IMR-90 (cell line): ENCODE results near the gene EZR. TPM values are rescaled to one million over a fixed set of nuclear protein-coding genes. Genes with fewer than 3 reads are reported as not detected.
A peak's percentile ranks its signal among the peaks of the same experiment; 100 is the strongest.

Source experiments
- ATAC-seq: fragments of 200-7000 bp; cut with Tn5 transposase; 2 replicates; pipeline ENCODE4 v1.9.1; 2020; ENCODE audit warnings: low read depth, mild to moderate bottlenecking, moderate library complexity
- BruUV-seq: library from RNA; stranded (reverse); fragments of 400-500 nt; replicated peaks from 2 replicates; lab custom pipeline; 2021; lab: Mats Ljungman, UMichigan
- CTCF ChIA-PET: fragments of 300-600 bp; formaldehyde crosslinking; extraction: SDS; loops from one replicate; lab custom pipeline; 2021; ENCODE audit warnings: antibody characterized with exemption; lab: Yijun Ruan, JAX
- POLR2A ChIA-PET: fragments of 300-600 bp; sonication (Branson Sonifier 250); formaldehyde crosslinking; loops from one replicate; lab custom pipeline; 2022; ENCODE audit warnings: antibody characterized with exemption; ENCODE audit not compliant: unreplicated experiment; lab: Charles Lee
- DNase-seq: peaks from one replicate; pipeline ENCODE4 v3.0.0; 2013
- H2AFZ ChIP-seq: replicated peaks from 2 replicates; pipeline ENCODE3; 2013; ENCODE audit warnings: low read length, mild to moderate bottlenecking; ENCODE audit not compliant: poor library complexity
- H2AK5ac ChIP-seq: 2 replicates; pipeline ENCODE4 v1.6.1; 2013; ENCODE audit warnings: low read depth, low read length, inconsistent platforms
- H2AK9ac ChIP-seq: replicated peaks from 2 replicates; pipeline ENCODE3; 2013; ENCODE audit warnings: mild to moderate bottlenecking, low read depth, low read length, moderate library complexity; ENCODE audit not compliant: poor library complexity
- H2BK120ac ChIP-seq: 2 replicates; pipeline ENCODE4 v1.6.1; 2013; ENCODE audit warnings: low read depth, low read length, inconsistent platforms
- H2BK15ac ChIP-seq: 3 replicates; pipeline ENCODE4 v1.6.1; 2013; ENCODE audit warnings: low read depth, low read length, inconsistent platforms
- H2BK20ac ChIP-seq: 2 replicates; pipeline ENCODE4 v1.6.1; 2013; ENCODE audit warnings: low read depth, mild to moderate bottlenecking, inconsistent platforms, low read length, moderate library complexity
- H2BK5ac ChIP-seq: 2 replicates; pipeline ENCODE4 v1.6.1; 2013; ENCODE audit warnings: mild to moderate bottlenecking, low read depth, low read length, inconsistent platforms; ENCODE audit not compliant: poor library complexity, severe bottlenecking
- H3K14ac ChIP-seq: replicated peaks from 2 replicates; pipeline ENCODE4 v1.6.1; 2013; ENCODE audit warnings: low read depth, low read length, inconsistent platforms
- H3K18ac ChIP-seq: 2 replicates; pipeline ENCODE4 v1.6.1; 2013; ENCODE audit warnings: low read depth, low read length, control low read depth
- H3K23ac ChIP-seq: 2 replicates; pipeline ENCODE4 v1.6.1; 2013; ENCODE audit warnings: low read depth, low read length, inconsistent platforms
- H3K27ac ChIP-seq: 2 replicates; pipeline ENCODE4 v1.5.1; 2013; ENCODE audit warnings: mild to moderate bottlenecking, control low read depth, low read length; ENCODE audit not compliant: insufficient read depth
- H3K27me3 ChIP-seq: 2 replicates; pipeline ENCODE4 v1.6.1; 2013; ENCODE audit warnings: low read length; ENCODE audit not compliant: control insufficient read depth, insufficient read depth
- H3K36me3 ChIP-seq: 2 replicates; pipeline ENCODE4 v1.6.1; 2013; ENCODE audit warnings: low read length, mixed read lengths; ENCODE audit not compliant: control insufficient read depth, insufficient read depth
- H3K4ac ChIP-seq: 2 replicates; pipeline ENCODE4 v1.6.1; 2013; ENCODE audit warnings: low read depth, low read length, inconsistent platforms
- H3K4me1 ChIP-seq: 2 replicates; pipeline ENCODE4 v1.6.1; 2013; ENCODE audit warnings: low read length, mixed read lengths; ENCODE audit not compliant: control insufficient read depth, insufficient read depth
- H3K4me2 ChIP-seq: 2 replicates; pipeline ENCODE4 v1.6.1; 2013; ENCODE audit warnings: low read depth, mild to moderate bottlenecking, control low read depth, low read length, moderate library complexity
- H3K4me3 ChIP-seq: 2 replicates; pipeline ENCODE4 v1.5.1; 2013; ENCODE audit warnings: low read depth, mild to moderate bottlenecking, control low read depth, low read length, moderate library complexity; ENCODE audit not compliant: insufficient read depth
- H3K56ac ChIP-seq: 2 replicates; pipeline ENCODE4 v1.6.1; 2013; ENCODE audit warnings: low read length, inconsistent platforms; ENCODE audit not compliant: insufficient read depth; ENCODE audit errors: extremely low read depth
- H3K79me1 ChIP-seq, 2 experiments: 2 replicates each; pipeline ENCODE4 v1.6.1; 2013; ENCODE audit warnings: low read length in 2 of 2, inconsistent platforms in 1 of 2, low read depth in 1 of 2
- H3K9ac ChIP-seq: 2 replicates; pipeline ENCODE4 v1.6.1; 2013; ENCODE audit warnings: low read depth, low read length, control low read depth
- H3K9me1 ChIP-seq: 2 replicates; pipeline ENCODE4 v1.6.1; 2013; ENCODE audit warnings: low read length, inconsistent platforms; ENCODE audit not compliant: insufficient read depth
- H3K9me3 ChIP-seq: 2 replicates; pipeline ENCODE4 v1.6.1; 2013; ENCODE audit warnings: low read length; ENCODE audit not compliant: control insufficient read depth, insufficient read depth
- H4K20me1 ChIP-seq: 2 replicates; pipeline ENCODE4 v1.6.1; 2013; ENCODE audit warnings: low read length, inconsistent platforms; ENCODE audit not compliant: insufficient read depth
- H4K5ac ChIP-seq: 2 replicates; pipeline ENCODE4 v1.6.1; 2013; ENCODE audit warnings: mild to moderate bottlenecking, low read depth, low read length, control low read depth
- H4K8ac ChIP-seq, 2 experiments: 2 replicates each; pipeline ENCODE4 v1.6.1; 2013; ENCODE audit warnings: low read depth in 2 of 2, low read length in 2 of 2, control low read depth in 1 of 2, inconsistent platforms in 1 of 2
- H4K91ac ChIP-seq: 2 replicates; pipeline ENCODE4 v1.6.1; 2013; ENCODE audit warnings: low read depth, low read length, inconsistent platforms; ENCODE audit not compliant: insufficient read depth
- BHLHE40 ChIP-seq: fragments of 150-350 bp; IDR thresholded peaks from 2 replicates; pipeline ENCODE4 v1.6.1; 2016; ENCODE audit warnings: mild to moderate bottlenecking, low read depth, low read length
- FOS ChIP-seq: fragments of 150-350 bp; IDR thresholded peaks from 2 replicates; pipeline ENCODE4 v1.6.1; 2016; ENCODE audit warnings: low read depth, low read length
- NFE2L2 ChIP-seq: fragments of 150-350 bp; IDR thresholded peaks from 2 replicates; pipeline ENCODE4 v1.6.1; 2016; ENCODE audit warnings: low read depth, mild to moderate bottlenecking, low read length
- SMC3 ChIP-seq: fragments of 150-350 bp; IDR thresholded peaks from 2 replicates; pipeline ENCODE4 v1.6.1; 2016; ENCODE audit warnings: low read depth, mild to moderate bottlenecking, antibody characterized with exemption, low read length, moderate library complexity
- WGBS, 2 experiments: methylation state at CpG; one replicate each; pipeline versions ENCODE4 v1.1.5 to v1.1.7; 2013; ENCODE audit warnings: missing lambda C conversion rate in 2 of 2; ENCODE audit not compliant: insufficient read length in 1 of 2; ENCODE audit errors: extremely low coverage in 2 of 2; 5-methylcytosine and 5-hydroxymethylcytosine counted together
- dilution Hi-C: fragments of 300-500 bp; cut with HindIII; formaldehyde crosslinking; loops from one replicate; pipeline ENCODE4 v1.14.3; 2018; ENCODE audit warnings: low sequenced_read_pairs; ENCODE audit not compliant: unreplicated experiment
- in situ Hi-C: fragments of 300-500 bp; cut with MboI; formaldehyde crosslinking; loops from 3 replicates; pipeline ENCODE4 v1.14.3; 2019; ENCODE audit warnings: low sequenced_read_pairs, inconsistent platforms, mixed read lengths
- intact Hi-C: fragments of 100-400 bp; cut with micrococcal nuclease; formaldehyde crosslinking; loops from 2 replicates; pipeline ENCODE4 v1.10.0; 2022
- polyA plus RNA-seq, 3 experiments: library from polyadenylated mRNA; depleted of rRNA; stranded (reverse); fragments of >200 nt; gene quantifications; 2 replicates each; pipeline ENCODE4 v1.2.3, GENCODE V29; 2012; ENCODE audit warnings: low replicate concordance in 1 of 3
- total RNA-seq: library from RNA; depleted of rRNA; stranded (reverse); fragments of >200 nt; gene quantifications from 2 replicates; pipeline ENCODE4 v1.2.3, GENCODE V29; 2012

EZR gene
- total and polyA plus RNA-seq, 2 of the 4 experiments (the other 2 are of a cell fraction) = 83.8 to 145 TPM

- peak overlapping the region; percentile 43; the same call in 2 of the 3 replicates for H2BK15ac ChIP-seq
- H3K4ac ChIP-seq = peak overlapping the region; percentile 84
- no TSS peak for BruUV-seq
- intact Hi-C loops (no loop called here), dilution Hi-C loops (no loop called here), in situ Hi-C loops (no loop called here)
- H3K14ac ChIP-seq = peak overlapping the region; percentile 24
- H2BK20ac ChIP-seq = peak overlapping the region; percentile 70
- H3K56ac ChIP-seq = no peak overlapping the region
- no peak overlapping the region for H4K5ac ChIP-seq
- H3K27ac ChIP-seq = no peak overlapping the region
- no peak overlapping the region for H3K4me2 ChIP-seq
- no peak overlapping the region; the same call in 1 of the 2 replicates for H3K18ac ChIP-seq
- peak overlapping the region; percentile 34 for H2AFZ ChIP-seq
- ChIA-PET POLR2A (no interaction called here), CTCF (no interaction called here)
- peaks cover 0 to 5% of the 10 kb centered on the region in 2 experiments; a peak in 1 of 4 replicates for H3K79me1 ChIP-seq
- no peaks in the 10 kb centered on the region for H4K20me1 ChIP-seq
- no peaks in the 10 kb centered on the region for H3K27me3 ChIP-seq
- WGBS, 2 experiments = 96% methylated on average over 5 of the region's 11 CpGs; no CpG with 5 or more reads in 1 of the 2 experiments
- H4K91ac ChIP-seq = peak overlapping the region; percentile 29; the same call in 1 of the 2 replicates
- peak overlapping the region; percentile 87 for H2AK9ac ChIP-seq
- no peak for DNase-seq
- H3K4me3 ChIP-seq = no peak overlapping the region
- peak overlapping the region; percentile 50 for H2BK5ac ChIP-seq
- H4K8ac ChIP-seq = peak overlapping the region in 1 of 2 experiments; percentile 47; a peak in 1 of 4 replicates
- peak overlapping the region; percentile 33 for H2BK120ac ChIP-seq
- peaks cover 27% of the 10 kb centered on the region for H3K4me1 ChIP-seq
- H3K9me1 ChIP-seq = peaks cover 19% of the 10 kb centered on the region
- TF ChIP-seq BHLHE40 = no peak
- no peak for TF ChIP-seq FOS
- no peak for TF ChIP-seq NFE2L2
- no peak for TF ChIP-seq SMC3
- no peak for ATAC-seq
- no peak overlapping the region for H3K9ac ChIP-seq
- no peaks in the 10 kb centered on the region for H3K9me3 ChIP-seq
- H2AK5ac ChIP-seq = peak overlapping the region; percentile 88
- no peaks in the 10 kb centered on the region for H3K36me3 ChIP-seq
- H3K23ac ChIP-seq = peak overlapping the region; percentile 58; the same call in 1 of the 2 replicates
Measured at GRCh38 chr6:158852312-158853071, 33.3 kb upstream of the EZR start.
